CD4-positive, alpha-beta memory T cell (primary cell): ENCODE measurements around the gene DLX6. TPM values are rescaled to one million over a fixed set of nuclear protein-coding genes. Genes with fewer than 3 reads are reported as not detected.
A peak's percentile ranks its signal among the peaks of the same experiment; 100 is the strongest.

Experiments used
- CTCF ChIA-PET: fragments of 350-600 bp; sonication (Branson Sonifier 250); formaldehyde crosslinking; loops from one replicate; lab custom pipeline; 2021; ENCODE audit warnings: inconsistent platforms; ENCODE audit not compliant: partially characterized antibody; lab: Charles Lee
- POLR2A ChIA-PET: fragments of 350-600 bp; sonication (Branson Sonifier 250); formaldehyde crosslinking; loops from one replicate; lab custom pipeline; 2021; ENCODE audit not compliant: partially characterized antibody; lab: Charles Lee
- DNase-seq, 5 donors: peaks; one replicate each; pipeline versions ENCODE4 v3.0.0 to v3.0.0-alpha.2; 2020 to 2022; ENCODE audit warnings: mixed read lengths in 1 of 5
- H3K27ac ChIP-seq: one replicate; pipeline ENCODE4 v1.7.0; 2013; ENCODE audit warnings: low read depth, low read length
- H3K27me3 ChIP-seq: 2 replicates; pipeline ENCODE4 v1.7.0; 2013; ENCODE audit warnings: mild to moderate bottlenecking, low read length, moderate library complexity; ENCODE audit not compliant: insufficient read depth
- H3K36me3 ChIP-seq: 2 replicates; pipeline ENCODE4 v1.7.0; 2013; ENCODE audit warnings: mild to moderate bottlenecking, low read length, moderate library complexity; ENCODE audit not compliant: insufficient read depth
- H3K4me1 ChIP-seq: 2 replicates; pipeline ENCODE4 v1.7.0; 2013; ENCODE audit warnings: mild to moderate bottlenecking, low read length, moderate library complexity; ENCODE audit not compliant: insufficient read depth
- H3K4me3 ChIP-seq, 2 donors: one replicate each; pipeline ENCODE4 v1.7.0; 2013; ENCODE audit warnings: low read length in 2 of 2, mild to moderate bottlenecking in 1 of 2
- H3K9me3 ChIP-seq, 2 donors: one replicate each; pipeline ENCODE4 v1.7.0; 2013; ENCODE audit warnings: low read length in 2 of 2, control low read depth in 1 of 2; ENCODE audit not compliant: control insufficient read depth in 1 of 2
- H3K27ac Mint-ChIP-seq, 7 donors: one replicate each; pipeline ENCODE4 v1.8.0; 2020 to 2021; ENCODE audit warnings: mixed read lengths in 7 of 7, mild to moderate bottlenecking in 6 of 7, inconsistent platforms in 3 of 7, moderate library complexity in 3 of 7
- H3K27me3 Mint-ChIP-seq, 2 donors: one replicate each; pipeline ENCODE4 v1.8.0; 2020 to 2021; ENCODE audit warnings: mixed read lengths in 2 of 2
- H3K36me3 Mint-ChIP-seq, 2 donors: one replicate each; pipeline ENCODE4 v1.8.0; 2020 to 2021; ENCODE audit warnings: mixed read lengths in 2 of 2, inconsistent platforms in 1 of 2, mild to moderate bottlenecking in 1 of 2
- H3K4me1 Mint-ChIP-seq, 4 donors: one replicate each; pipeline ENCODE4 v1.8.0; 2020 to 2021; ENCODE audit warnings: mixed read lengths in 4 of 4, mild to moderate bottlenecking in 1 of 4
- H3K4me3 Mint-ChIP-seq, 8 donors: one replicate each; pipeline ENCODE4 v1.8.0; 2020 to 2021; ENCODE audit warnings: mixed read lengths in 8 of 8, mild to moderate bottlenecking in 7 of 8, moderate library complexity in 6 of 8, inconsistent platforms in 3 of 8
- H3K9me3 Mint-ChIP-seq, 8 donors: one replicate each; pipeline ENCODE4 v1.8.0; 2020 to 2021; ENCODE audit warnings: mixed read lengths in 8 of 8, mild to moderate bottlenecking in 5 of 8, inconsistent platforms in 3 of 8, moderate library complexity in 1 of 8
- intact Hi-C: fragments of 100-400 bp; cut with micrococcal nuclease; formaldehyde crosslinking; loops from one replicate; pipeline ENCODE4 v1.15.1; 2023
- polyA plus RNA-seq, 2 donors: library from polyadenylated mRNA; unstranded; fragments of 300-500 nt; fragmentation: Illumina TruSeq; gene quantifications; one replicate each; pipeline ENCODE4 v1.2.3, GENCODE V29; 2021
- total RNA-seq, 2 experiments: library from RNA; stranded (reverse); gene quantifications; one replicate each; pipeline ENCODE4 v1.2.3, GENCODE V29; 2021

DLX6 gene
- total and polyA plus RNA-seq, 4 experiments from 2014 or later = not detected

- Histone ChIP-seq H3K27ac (no peak overlapping the region), H3K36me3 (no peaks in the 10 kb centered on the region), H3K27me3 (peaks cover 52% of the 10 kb centered on the region), H3K4me3 (no peak overlapping the region), H3K9me3 (no peaks in the 10 kb centered on the region), H3K4me1 (no peaks in the 10 kb centered on the region)
- Mint-ChIP-seq H3K27ac (no peak overlapping the region), H3K4me1 (peaks cover 5 to 23% (median 14%) of the 10 kb centered on the region in 4 donors), H3K27me3 (peaks cover 79 to 80% of the 10 kb centered on the region in 2 donors), H3K4me3 (peak overlapping the region in 2 of 8 donors; percentile 4 to 29), H3K9me3 (peaks cover 0 to 20% (median 13%) of the 10 kb centered on the region in 8 donors), H3K36me3 (peaks cover 0 to 3% of the 10 kb centered on the region in 2 donors)
- ChIA-PET CTCF (interaction anchor here (1.1 kb wide), 1 partner anchor 11 kb away, joined by 3 read pairs; no protein-coding TSS in a partner anchor), POLR2A (no interaction called here)
- intact Hi-C loops = no loop called here
- DNase-seq = no peak
Observed at GRCh38 chr7:97016381-97017191, 11.2 kb downstream of the DLX6 start.

- H3K27me3 Mint-ChIP-seq = peaks cover 79 to 81% of the 10 kb centered on the region in 2 donors
- H3K4me1 Mint-ChIP-seq = peaks cover 11 to 31% (median 21%) of the 10 kb centered on the region in 4 donors
- no peak overlapping the region for H3K4me3 Mint-ChIP-seq
- H3K4me3 ChIP-seq = no peak overlapping the region
- no peaks in the 10 kb centered on the region for H3K36me3 Mint-ChIP-seq
- no peak overlapping the region for H3K27ac ChIP-seq
- POLR2A ChIA-PET = no interaction called here
- CTCF ChIA-PET = interaction anchor here (1.1 kb wide), 1 partner anchor 10 kb away, joined by 3 read pairs; no protein-coding TSS in a partner anchor
- DNase-seq = no peak
- no peaks in the 10 kb centered on the region for H3K4me1 ChIP-seq
- H3K9me3 Mint-ChIP-seq = peaks cover 0 to 19% (median 10%) of the 10 kb centered on the region in 8 donors
- H3K27me3 ChIP-seq = peaks cover 53% of the 10 kb centered on the region
- H3K36me3 ChIP-seq = no peaks in the 10 kb centered on the region
- intact Hi-C loops = no loop called here
- H3K27ac Mint-ChIP-seq = no peak overlapping the region
- H3K9me3 ChIP-seq = no peaks in the 10 kb centered on the region
Observed at GRCh38 chr7:97017192-97018125, 12.1 kb downstream of the DLX6 start.

- Histone ChIP-seq H3K36me3 (no peaks in the 10 kb centered on the region), H3K27me3 (peaks cover 58% of the 10 kb centered on the region), H3K4me3 (no peak overlapping the region), H3K9me3 (no peaks in the 10 kb centered on the region), H3K4me1 (no peaks in the 10 kb centered on the region), H3K27ac (no peak overlapping the region)
- CTCF ChIA-PET = no interaction called here
- intact Hi-C loops = no loop called here
- H3K9me3 Mint-ChIP-seq = peaks cover 0 to 16% (median 6%) of the 10 kb centered on the region in 8 donors
- no peaks in the 10 kb centered on the region for H3K36me3 Mint-ChIP-seq
- H3K27me3 Mint-ChIP-seq = peaks cover 80 to 82% of the 10 kb centered on the region in 2 donors
- POLR2A ChIA-PET = no interaction called here
- peaks cover 12 to 38% (median 25%) of the 10 kb centered on the region in 4 donors for H3K4me1 Mint-ChIP-seq
- H3K27ac Mint-ChIP-seq = no peak overlapping the region
- H3K4me3 Mint-ChIP-seq = no peak overlapping the region
- no peak for DNase-seq
Observed at GRCh38 chr7:97018126-97018601, 12.8 kb downstream of the DLX6 start.

GRCh38 chr7:97018791-97019531 lies 13.6 kb downstream of the DLX6 start:
- POLR2A ChIA-PET = no interaction called here
- H3K27ac Mint-ChIP-seq = peak overlapping the region in 1 of 7 donors; percentile 14
- H3K4me1 Mint-ChIP-seq = peaks cover 11 to 39% (median 26%) of the 10 kb centered on the region in 4 donors
- peaks cover 0 to 16% (median 3%) of the 10 kb centered on the region in 8 donors for H3K9me3 Mint-ChIP-seq
- no peaks in the 10 kb centered on the region for H3K4me1 ChIP-seq
- H3K9me3 ChIP-seq = no peaks in the 10 kb centered on the region
- H3K36me3 ChIP-seq = no peaks in the 10 kb centered on the region
- H3K27me3 ChIP-seq = peaks cover 57% of the 10 kb centered on the region
- no peak overlapping the region for H3K27ac ChIP-seq
- peaks cover 76 to 82% of the 10 kb centered on the region in 2 donors for H3K27me3 Mint-ChIP-seq
- H3K4me3 ChIP-seq = no peak overlapping the region
- no peaks in the 10 kb centered on the region for H3K36me3 Mint-ChIP-seq
- CTCF ChIA-PET = interaction anchor here (0.9 kb wide), 1 partner anchor 8 kb away, joined by 4 read pairs; no protein-coding TSS in a partner anchor
- H3K4me3 Mint-ChIP-seq = no peak overlapping the region
- DNase-seq = no peak
- intact Hi-C loops = no loop called here

- Mint-ChIP-seq H3K4me1 (peaks cover 17 to 47% (median 34%) of the 10 kb centered on the region in 4 donors), H3K9me3 (peaks cover 0 to 18% (median 1%) of the 10 kb centered on the region in 8 donors), H3K27me3 (peaks cover 76 to 83% of the 10 kb centered on the region in 2 donors), H3K27ac (no peak overlapping the region), H3K4me3 (no peak overlapping the region), H3K36me3 (no peaks in the 10 kb centered on the region)
- intact Hi-C loops = no loop called here
- Histone ChIP-seq H3K4me3 (no peak overlapping the region), H3K36me3 (no peaks in the 10 kb centered on the region), H3K27me3 (peaks cover 53% of the 10 kb centered on the region), H3K4me1 (no peaks in the 10 kb centered on the region), H3K27ac (no peak overlapping the region), H3K9me3 (no peaks in the 10 kb centered on the region)
- DNase-seq = no peak
- POLR2A ChIA-PET = no interaction called here
- CTCF ChIA-PET = interaction anchor here (0.9 kb wide), 1 partner anchor 8 kb away, joined by 4 read pairs; no protein-coding TSS in a partner anchor
Observed at GRCh38 chr7:97019710-97020225, 14.4 kb downstream of the DLX6 start.

GRCh38 chr7:97020601-97020995 lies 15.2 kb downstream of the DLX6 start:
- H3K9me3 Mint-ChIP-seq = peaks cover 0 to 14% (median 1%) of the 10 kb centered on the region in 8 donors
- peaks cover 19 to 51% (median 39%) of the 10 kb centered on the region in 4 donors for H3K4me1 Mint-ChIP-seq
- no peaks in the 10 kb centered on the region for H3K4me1 ChIP-seq
- no peaks in the 10 kb centered on the region for H3K36me3 ChIP-seq
- H3K4me3 Mint-ChIP-seq = peak overlapping the region in 2 of 8 donors; percentile 22 to 43
- CTCF ChIA-PET = no interaction called here
- H3K27me3 ChIP-seq = peaks cover 53% of the 10 kb centered on the region
- intact Hi-C loops = no loop called here
- H3K9me3 ChIP-seq = no peaks in the 10 kb centered on the region
- H3K4me3 ChIP-seq = no peak overlapping the region
- no peak overlapping the region for H3K27ac ChIP-seq
- no peak for DNase-seq
- peaks cover 76 to 83% of the 10 kb centered on the region in 2 donors for H3K27me3 Mint-ChIP-seq
- H3K36me3 Mint-ChIP-seq = no peaks in the 10 kb centered on the region
- H3K27ac Mint-ChIP-seq = peak overlapping the region in 1 of 7 donors; percentile 78
- POLR2A ChIA-PET = no interaction called here
